Measurements from ENCODE around the gene OR6K3.

The OR6K3 gene

GRCh38 chr1:158730453-158730852 is 9.9 kb upstream of the OR6K3 start:
- H3K27me3 Mint-ChIP-seq (ENCODE audit: low read depth, poor library complexity): no peaks in the 10 kb centered on the region
- no peak overlapping the region for H3K4me3 Mint-ChIP-seq
- TF ChIP-seq CTCF (IDR thresholded peaks at IDR 0.05): no peak

GRCh38 chr1:158728510-158729225 is 8.1 kb upstream of the OR6K3 start:
- no peak for TF ChIP-seq CTCF (IDR thresholded peaks at IDR 0.05)
- Mint-ChIP-seq H3K4me1 (no peaks in the 10 kb centered on the region), H3K9me3 (no peaks in the 10 kb centered on the region), H3K27ac (no peak overlapping the region), H3K4me3 (no peak overlapping the region), H3K36me3 (ENCODE audit: low read depth) (no peaks in the 10 kb centered on the region), H3K27me3 (ENCODE audit: low read depth, poor library complexity) (no peaks in the 10 kb centered on the region)
- DNase-seq: no peak

More at GRCh38 chr1:158730453-158730852, 9.9 kb upstream of the OR6K3 start:
- no peak overlapping the region for H3K27ac Mint-ChIP-seq
- DNase-seq: no peak
- no peaks in the 10 kb centered on the region for H3K4me1 Mint-ChIP-seq
- H3K36me3 Mint-ChIP-seq (ENCODE audit: low read depth): no peaks in the 10 kb centered on the region
- H3K9me3 Mint-ChIP-seq: no peaks in the 10 kb centered on the region

- no peaks in the 10 kb centered on the region for H3K36me3 Mint-ChIP-seq (ENCODE audit: low read depth)
- no peaks in the 10 kb centered on the region for H3K9me3 Mint-ChIP-seq
- no peak overlapping the region for H3K27ac Mint-ChIP-seq
- DNase-seq: no peak
- H3K4me3 Mint-ChIP-seq: no peak overlapping the region
- no peaks in the 10 kb centered on the region for H3K4me1 Mint-ChIP-seq
- no peak for TF ChIP-seq CTCF (IDR thresholded peaks at IDR 0.05)
- no peaks in the 10 kb centered on the region for H3K27me3 Mint-ChIP-seq (ENCODE audit: low read depth, poor library complexity)
Observed at GRCh38 chr1:158724442-158724841, 3.9 kb upstream of the OR6K3 start.

- H3K4me3 Mint-ChIP-seq: no peak overlapping the region
- no peaks in the 10 kb centered on the region for H3K4me1 Mint-ChIP-seq
- no peak for DNase-seq
- H3K36me3 Mint-ChIP-seq (ENCODE audit: low read depth): no peaks in the 10 kb centered on the region
- H3K27ac Mint-ChIP-seq: no peak overlapping the region
- peaks cover 5% of the 10 kb centered on the region for H3K27me3 Mint-ChIP-seq (ENCODE audit: low read depth, poor library complexity)
- no peaks in the 10 kb centered on the region for H3K9me3 Mint-ChIP-seq
- no peak for TF ChIP-seq CTCF (IDR thresholded peaks at IDR 0.05)
Observed at GRCh38 chr1:158719664-158720063, 856 bp downstream of the OR6K3 start.

GRCh38 chr1:158717344-158717743 is 3.2 kb downstream of the OR6K3 start:
- H3K27ac Mint-ChIP-seq: no peak overlapping the region
- H3K36me3 Mint-ChIP-seq (ENCODE audit: low read depth): no peaks in the 10 kb centered on the region
- H3K9me3 Mint-ChIP-seq: no peaks in the 10 kb centered on the region
- no peaks in the 10 kb centered on the region for H3K4me1 Mint-ChIP-seq
- peaks cover 13% of the 10 kb centered on the region for H3K27me3 Mint-ChIP-seq (ENCODE audit: low read depth, poor library complexity)
- no peak overlapping the region for H3K4me3 Mint-ChIP-seq
- DNase-seq: no peak
- TF ChIP-seq CTCF (IDR thresholded peaks at IDR 0.05): no peak

- no peak overlapping the region for H3K4me3 Mint-ChIP-seq
Observed at GRCh38 chr1:158716335-158716734, 4.2 kb downstream of the OR6K3 start.

More at GRCh38 chr1:158716335-158716734, 4.2 kb downstream of the OR6K3 start:
- Mint-ChIP-seq H3K36me3 (ENCODE audit: low read depth) (no peaks in the 10 kb centered on the region), H3K27ac (no peak overlapping the region), H3K27me3 (ENCODE audit: low read depth, poor library complexity) (peaks cover 13% of the 10 kb centered on the region), H3K4me1 (no peaks in the 10 kb centered on the region), H3K9me3 (no peaks in the 10 kb centered on the region)
- no peak for DNase-seq
- no peak for TF ChIP-seq CTCF (IDR thresholded peaks at IDR 0.05)
